Measurements from ENCODE around the gene ZFP69B. TPM values are rescaled to one million over a fixed set of nuclear protein-coding genes. Genes with fewer than 3 reads are reported as not detected.

The ZFP69B gene
- total and polyA plus RNA-seq, 2 donors (not counting 1 experiment from before 2014, with no cell fraction given) = 1.0 to 10.8 TPM

DNA sequence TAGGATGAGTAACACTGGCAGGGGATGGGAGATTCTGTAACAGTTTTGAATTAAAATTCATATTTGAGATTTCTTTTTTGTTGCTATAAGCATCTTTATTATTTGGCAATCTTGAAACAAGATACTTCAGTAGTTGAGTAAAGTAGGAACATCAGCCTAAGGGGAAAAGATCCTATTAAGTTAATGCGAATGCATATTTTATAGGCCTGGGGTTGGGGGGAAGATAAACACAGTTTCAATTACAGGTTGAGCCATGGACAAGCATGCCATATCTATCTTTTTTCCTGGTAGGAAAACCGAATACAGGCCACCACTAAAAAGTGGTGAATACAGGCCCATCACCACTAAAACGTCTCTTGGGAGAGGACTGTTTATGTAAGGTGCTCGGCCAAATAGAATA, 44.5 kb upstream of the ZFP69B start:
- no peak overlapping the region for H2AFZ ChIP-seq (ENCODE audit: insufficient read depth, low read depth, low read length, poor library complexity, severe bottlenecking)
- intact Hi-C loops (cut with micrococcal nuclease) = loop anchor here (2.0 to 10.0 kb wide), 5 partner anchors 31 to 327 kb away; partner anchors contain the start of genes COL9A2 and ZMPSTE24
- Mint-ChIP-seq H3K27ac (peak overlapping the region; percentile 41), H3K9me3 (ENCODE audit: insufficient read depth) (no peaks in the 10 kb centered on the region), H3K27me3 (no peaks in the 10 kb centered on the region), H3K4me3 (no peak overlapping the region), H3K4me1 (peaks cover 52% of the 10 kb centered on the region)
- no peaks in the 10 kb centered on the region for H3K9me3 ChIP-seq (ENCODE audit: control extremely low read depth in 1 of 3, control insufficient read depth in 2 of 3, insufficient read depth in 1 of 3, low read length in 2 of 3)
- 100% methylated on average over 1 of the region's 4 CpGs for WGBS (ENCODE audit: insufficient coverage)
- ATAC-seq (ENCODE audit: low read depth) (no peak), DNase-seq (no peak)
- peaks cover 42% of the 10 kb centered on the region for H4K20me1 ChIP-seq (ENCODE audit: control insufficient read depth, insufficient read depth, low read length, poor library complexity, severe bottlenecking)
- ChIA-PET CTCF (interaction anchor here (0.6 to 11.7 kb wide), 22 partner anchors 10 to 323 kb away, joined by 3 to 304 read pairs (median 10); partner anchors contain the start of genes COL9A2, RLF and SMAP2), POLR2A (interaction anchor here (1.1 kb wide), 1 partner anchor 10 kb away, joined by 3 read pairs; no protein-coding TSS in a partner anchor)
- H3K4me1 ChIP-seq (ENCODE audit: control insufficient read depth in 2 of 2, insufficient read depth in 2 of 2, low read length in 2 of 2) = peaks cover 45 to 49% of the 10 kb centered on the region in 2 donors
- H3K27ac ChIP-seq (ENCODE audit: low read length in 2 of 2) = peak overlapping the region in 1 of 2 donors; percentile 100
- H3K4me2 ChIP-seq (replicated peaks; ENCODE audit: low read depth, low read length, poor library complexity, severe bottlenecking) = no peak overlapping the region
- no peaks in the 10 kb centered on the region for H3K27me3 ChIP-seq (replicated peaks in 1 of 4; ENCODE audit: control extremely low read depth in 1 of 4, control insufficient read depth in 3 of 4, insufficient read depth in 4 of 4, low read length in 3 of 4)
- H3K36me3 ChIP-seq (replicated peaks in 1 of 2; ENCODE audit: control extremely low read depth in 1 of 2, control insufficient read depth in 1 of 2, extremely low read depth in 1 of 2, insufficient read depth in 2 of 2, low read length in 1 of 2) = peaks cover 22 to 62% of the 10 kb centered on the region in 2 experiments
- H3K79me2 ChIP-seq (ENCODE audit: control insufficient read depth, insufficient read depth, low read length) = peaks cover 98% of the 10 kb centered on the region
- no peak for TF ChIP-seq EZH2 (IDR thresholded peaks at IDR 0.05; ENCODE audit: borderline replicate concordance, insufficient read depth, low read depth, low read length, poor library complexity, severe bottlenecking)
- TF ChIP-seq, protein P1, sequence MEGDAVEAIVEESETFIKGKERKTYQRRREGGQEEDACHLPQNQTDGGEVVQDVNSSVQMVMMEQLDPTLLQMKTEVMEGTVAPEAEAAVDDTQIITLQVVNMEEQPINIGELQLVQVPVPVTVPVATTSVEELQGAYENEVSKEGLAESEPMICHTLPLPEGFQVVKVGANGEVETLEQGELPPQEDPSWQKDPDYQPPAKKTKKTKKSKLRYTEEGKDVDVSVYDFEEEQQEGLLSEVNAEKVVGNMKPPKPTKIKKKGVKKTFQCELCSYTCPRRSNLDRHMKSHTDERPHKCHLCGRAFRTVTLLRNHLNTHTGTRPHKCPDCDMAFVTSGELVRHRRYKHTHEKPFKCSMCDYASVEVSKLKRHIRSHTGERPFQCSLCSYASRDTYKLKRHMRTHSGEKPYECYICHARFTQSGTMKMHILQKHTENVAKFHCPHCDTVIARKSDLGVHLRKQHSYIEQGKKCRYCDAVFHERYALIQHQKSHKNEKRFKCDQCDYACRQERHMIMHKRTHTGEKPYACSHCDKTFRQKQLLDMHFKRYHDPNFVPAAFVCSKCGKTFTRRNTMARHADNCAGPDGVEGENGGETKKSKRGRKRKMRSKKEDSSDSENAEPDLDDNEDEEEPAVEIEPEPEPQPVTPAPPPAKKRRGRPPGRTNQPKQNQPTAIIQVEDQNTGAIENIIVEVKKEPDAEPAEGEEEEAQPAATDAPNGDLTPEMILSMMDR (IDR thresholded peaks at IDR 0.05) = no peak
- no peak overlapping the region for H3K9ac ChIP-seq (ENCODE audit: low read length)
- H3K4me3 ChIP-seq (ENCODE audit: control extremely low read depth in 1 of 5, extremely low read depth in 1 of 5, insufficient read depth in 1 of 5, low read depth in 2 of 5, low read length in 4 of 5) = no peak overlapping the region

DNA sequence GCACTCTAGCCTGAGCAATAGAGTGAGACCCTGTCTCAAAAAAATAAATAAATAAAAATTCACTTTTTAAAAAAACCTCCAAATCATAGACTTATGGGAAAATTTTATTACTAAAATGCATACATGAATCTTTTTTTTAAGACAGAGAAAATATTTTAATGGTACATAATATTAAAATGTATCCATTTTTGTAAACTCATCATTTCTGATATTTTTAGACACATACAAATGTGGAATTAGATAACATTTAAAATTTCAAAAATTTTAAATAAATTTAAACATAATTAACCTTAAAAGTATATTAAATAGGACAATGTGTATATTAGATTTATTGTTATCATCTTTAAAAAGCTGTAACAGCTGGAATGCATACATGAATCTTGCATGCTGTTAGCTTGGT, 42.8 kb upstream of the ZFP69B start:
- Histone ChIP-seq H3K4me1 (ENCODE audit: control insufficient read depth in 2 of 2, insufficient read depth in 2 of 2, low read length in 2 of 2) (peaks cover 30 to 32% of the 10 kb centered on the region in 2 donors), H3K4me3 (ENCODE audit: control extremely low read depth in 1 of 5, extremely low read depth in 1 of 5, insufficient read depth in 1 of 5, low read depth in 2 of 5, low read length in 4 of 5) (no peak overlapping the region), H4K20me1 (ENCODE audit: control insufficient read depth, insufficient read depth, low read length, poor library complexity, severe bottlenecking) (peaks cover 44% of the 10 kb centered on the region), H3K27me3 (replicated peaks in 1 of 4; ENCODE audit: control extremely low read depth in 1 of 4, control insufficient read depth in 3 of 4, insufficient read depth in 4 of 4, low read length in 3 of 4) (no peaks in the 10 kb centered on the region), H3K9me3 (ENCODE audit: control extremely low read depth in 1 of 3, control insufficient read depth in 2 of 3, insufficient read depth in 1 of 3, low read length in 2 of 3) (no peaks in the 10 kb centered on the region), H3K36me3 (replicated peaks in 1 of 2; ENCODE audit: control extremely low read depth in 1 of 2, control insufficient read depth in 1 of 2, extremely low read depth in 1 of 2, insufficient read depth in 2 of 2, low read length in 1 of 2) (peaks cover 24 to 73% of the 10 kb centered on the region in 2 experiments), H3K27ac (ENCODE audit: low read length in 2 of 2) (no peak overlapping the region), H3K9ac (ENCODE audit: low read length) (no peak overlapping the region), H3K4me2 (replicated peaks; ENCODE audit: low read depth, low read length, poor library complexity, severe bottlenecking) (no peak overlapping the region), H2AFZ (ENCODE audit: insufficient read depth, low read depth, low read length, poor library complexity, severe bottlenecking) (no peak overlapping the region), H3K79me2 (ENCODE audit: control insufficient read depth, insufficient read depth, low read length) (peaks cover 95% of the 10 kb centered on the region)
- H3K4me1 Mint-ChIP-seq = peaks cover 37% of the 10 kb centered on the region
- H3K27me3 Mint-ChIP-seq = no peaks in the 10 kb centered on the region
- H3K4me3 Mint-ChIP-seq = no peak overlapping the region
- no peak for DNase-seq
- no peaks in the 10 kb centered on the region for H3K9me3 Mint-ChIP-seq (ENCODE audit: insufficient read depth)
- intact Hi-C loops (cut with micrococcal nuclease) = loop anchor here (10.0 kb wide), 1 partner anchor 153 kb away; the partner anchor contains the start of gene ZMPSTE24
- no peak for ATAC-seq (ENCODE audit: low read depth)
- no peak for TF ChIP-seq EZH2 (IDR thresholded peaks at IDR 0.05; ENCODE audit: borderline replicate concordance, insufficient read depth, low read depth, low read length, poor library complexity, severe bottlenecking)
- TF ChIP-seq, protein P1 (IDR thresholded peaks at IDR 0.05) = no peak
- no peak overlapping the region for H3K27ac Mint-ChIP-seq
- ChIA-PET CTCF (interaction anchor here (0.5 to 11.7 kb wide), 6 partner anchors 43 to 263 kb away, joined by 3 to 304 read pairs (median 5); no protein-coding TSS in a partner anchor), POLR2A (no interaction called here)
